H9 (cell line): ENCODE results near the gene PLD2. TPM values are rescaled to one million over a fixed set of nuclear protein-coding genes. Genes with fewer than 3 reads are reported as not detected.

Source experiments
- DNase-seq: peaks from one replicate; pipeline ENCODE4 v3.0.0-alpha.2; 2017
- H2AFZ ChIP-seq: one replicate; pipeline ENCODE4 v1.6.1; 2013; ENCODE audit warnings: mild to moderate bottlenecking, low read length, control low read depth, moderate library complexity
- H2AK5ac ChIP-seq: 2 replicates; pipeline ENCODE4 v1.6.1; 2013; ENCODE audit warnings: low read length, control low read depth, mixed read lengths; ENCODE audit not compliant: insufficient read length
- H2BK120ac ChIP-seq: one replicate; pipeline ENCODE4 v1.6.1; 2013; ENCODE audit warnings: low read depth, mild to moderate bottlenecking, low read length, control low read depth, inconsistent platforms; ENCODE audit not compliant: poor library complexity, severe bottlenecking
- H2BK12ac ChIP-seq: 2 replicates; pipeline ENCODE4 v1.6.1; 2013; ENCODE audit warnings: low read length, control low read depth, mixed read lengths, low read depth; ENCODE audit not compliant: insufficient read length
- H2BK15ac ChIP-seq: 2 replicates; pipeline ENCODE4 v1.6.1; 2013; ENCODE audit warnings: low read depth, low read length, control low read depth
- H2BK20ac ChIP-seq: one replicate; pipeline ENCODE4 v1.6.1; 2013; ENCODE audit warnings: low read depth, mild to moderate bottlenecking, low read length, control low read depth, inconsistent platforms; ENCODE audit not compliant: poor library complexity, severe bottlenecking
- H2BK5ac ChIP-seq: 2 replicates; pipeline ENCODE4 v1.6.1; 2013; ENCODE audit warnings: low read length, control low read depth, mixed read lengths; ENCODE audit not compliant: insufficient read length
- H3K14ac ChIP-seq: 2 replicates; pipeline ENCODE4 v1.6.1; 2013; ENCODE audit warnings: low read length, control low read depth; ENCODE audit not compliant: insufficient read depth
- H3K18ac ChIP-seq: 2 replicates; pipeline ENCODE4 v1.6.1; 2013; ENCODE audit warnings: low read depth, mild to moderate bottlenecking, mixed read lengths, low read length, control low read depth; ENCODE audit not compliant: insufficient read length
- H3K23ac ChIP-seq: 2 replicates; pipeline ENCODE4 v1.6.1; 2013; ENCODE audit warnings: low read length, control low read depth, mixed read lengths, low read depth; ENCODE audit not compliant: insufficient read length
- H3K23me2 ChIP-seq: 2 replicates; pipeline ENCODE4 v1.6.1; 2013; ENCODE audit warnings: low read depth, mild to moderate bottlenecking, mixed read lengths, low read length, control low read depth; ENCODE audit not compliant: insufficient read length, poor library complexity, severe bottlenecking
- H3K27ac ChIP-seq: 2 replicates; pipeline ENCODE4 v1.5.1; 2013; ENCODE audit warnings: low read length, control low read depth, mixed read lengths, low read depth; ENCODE audit not compliant: insufficient read length
- H3K27me3 ChIP-seq: 2 replicates; pipeline ENCODE4 v1.6.1; 2013; ENCODE audit warnings: low read length, control low read depth, inconsistent platforms; ENCODE audit not compliant: insufficient read depth
- H3K4ac ChIP-seq: 2 replicates; pipeline ENCODE4 v1.6.1; 2013; ENCODE audit warnings: low read depth, mild to moderate bottlenecking, control low read depth, inconsistent platforms, low read length, moderate library complexity
- H3K4me1 ChIP-seq: 2 replicates; pipeline ENCODE4 v1.6.1; 2013; ENCODE audit warnings: low read length, control low read depth, inconsistent platforms; ENCODE audit not compliant: insufficient read depth
- H3K4me2 ChIP-seq: 2 replicates; pipeline ENCODE4 v1.6.1; 2013; ENCODE audit warnings: low read length, control low read depth, mixed read lengths; ENCODE audit not compliant: insufficient read length, insufficient read depth
- H3K56ac ChIP-seq: 2 replicates; pipeline ENCODE4 v1.6.1; 2013; ENCODE audit warnings: low read depth, mild to moderate bottlenecking, mixed read lengths, low read length, control low read depth; ENCODE audit not compliant: insufficient read length
- H3K79me1 ChIP-seq: 2 replicates; pipeline ENCODE4 v1.6.1; 2013; ENCODE audit warnings: low read depth, mild to moderate bottlenecking, moderate library complexity, low read length, control low read depth, inconsistent platforms; ENCODE audit not compliant: insufficient read depth, poor library complexity, severe bottlenecking
- H3K79me2 ChIP-seq: 2 replicates; pipeline ENCODE4 v1.6.1; 2013; ENCODE audit warnings: low read length, control low read depth, inconsistent platforms; ENCODE audit not compliant: insufficient read depth
- H3K9ac ChIP-seq: 2 replicates; pipeline ENCODE4 v1.6.1; 2013; ENCODE audit warnings: low read length, control low read depth, mixed read lengths; ENCODE audit not compliant: insufficient read length; ENCODE audit errors: extremely low read depth
- H3K9me3 ChIP-seq: one replicate; pipeline ENCODE4 v1.6.1; 2013; ENCODE audit warnings: low read depth, low read length, inconsistent platforms; ENCODE audit not compliant: control insufficient read depth
- H3T11ph ChIP-seq: one replicate; pipeline ENCODE4 v1.6.1; 2013; ENCODE audit warnings: mild to moderate bottlenecking, low read length, control low read depth, inconsistent platforms
- H4K20me1 ChIP-seq: one replicate; pipeline ENCODE4 v1.6.1; 2013; ENCODE audit not compliant: control insufficient read depth, insufficient read length, insufficient read depth
- H4K5ac ChIP-seq: 2 replicates; pipeline ENCODE4 v1.6.1; 2013; ENCODE audit warnings: low read depth, mild to moderate bottlenecking, mixed read lengths, low read length, control low read depth; ENCODE audit not compliant: insufficient read length
- H4K8ac ChIP-seq: replicated peaks from 2 replicates; pipeline ENCODE4 v1.6.1; 2013; ENCODE audit warnings: low read length, control low read depth, mixed read lengths, low read depth; ENCODE audit not compliant: insufficient read length
- H4K91ac ChIP-seq: 2 replicates; pipeline ENCODE4 v1.6.1; 2013; ENCODE audit warnings: low read depth, mild to moderate bottlenecking, moderate library complexity, mixed read lengths, low read length, control low read depth; ENCODE audit not compliant: insufficient read length
- H3K27ac Mint-ChIP-seq, 3 experiments: 2 replicates in 2 of 3; 3 replicates in 1 of 3; pipeline ENCODE4 v1.8.0; 2020 to 2021; ENCODE audit warnings: mixed read lengths in 3 of 3, mild to moderate bottlenecking in 1 of 3, moderate library complexity in 1 of 3
- H3K27me3 Mint-ChIP-seq: 2 replicates; pipeline ENCODE4 v1.8.0; 2021; ENCODE audit warnings: low read depth, mild to moderate bottlenecking, moderate library complexity, mixed read lengths
- H3K36me3 Mint-ChIP-seq, 3 experiments: 2 replicates in 2 of 3; 3 replicates in 1 of 3; pipeline ENCODE4 v1.8.0; 2020 to 2021; ENCODE audit warnings: low read depth in 3 of 3, mixed read lengths in 3 of 3; ENCODE audit not compliant: insufficient read depth in 1 of 3
- H3K4me1 Mint-ChIP-seq, 2 experiments: 2 replicates each; pipeline ENCODE4 v1.8.0; 2020; ENCODE audit warnings: mixed read lengths in 2 of 2
- H3K4me3 Mint-ChIP-seq, 2 experiments: 2 replicates in 1 of 2; 3 replicates in 1 of 2; pipeline ENCODE4 v1.8.0; 2020 to 2021; ENCODE audit warnings: mild to moderate bottlenecking in 2 of 2, mixed read lengths in 2 of 2, moderate library complexity in 1 of 2
- H3K9me3 Mint-ChIP-seq, 2 experiments: 2 replicates in 1 of 2; 3 replicates in 1 of 2; pipeline ENCODE4 v1.8.0; 2020; ENCODE audit warnings: mild to moderate bottlenecking in 2 of 2, mixed read lengths in 2 of 2, moderate library complexity in 1 of 2
- CTCF ChIP-seq: fragments of 200-600 bp; sonication (generic); conservative IDR thresholded peaks from 3 replicates; pipeline ENCODE4 v1.8.0; 2021; ENCODE audit warnings: antibody characterized with exemption, mild to moderate bottlenecking
- WGBS: extraction: QIAGEN DNeasy Blood & Tissue Kit; methylation state at CpG from one replicate; pipeline ENCODE4 v1.1.7; 2013; ENCODE audit warnings: missing lambda C conversion rate, low lambda C conversion rate, mixed read lengths; ENCODE audit not compliant: insufficient read length; ENCODE audit errors: extremely low coverage; 5-methylcytosine and 5-hydroxymethylcytosine counted together
- total RNA-seq: library from RNA; stranded (reverse); gene quantifications from 2 replicates; pipeline ENCODE4 v1.2.1, GENCODE V29; 2021

The PLD2 gene
- total RNA-seq, 1 experiment from 2014 or later, result 63.3 TPM

GRCh38 chr17:4768298-4768697, 38.7 kb upstream of the PLD2 start:
- no peak overlapping the region for H4K8ac ChIP-seq
- H3T11ph ChIP-seq, result no peak overlapping the region
- no peak overlapping the region for H3K9ac ChIP-seq
- H2AK5ac ChIP-seq, result no peak overlapping the region
- H2BK20ac ChIP-seq, result no peak overlapping the region
- no peaks in the 10 kb centered on the region for H3K23me2 ChIP-seq
- H3K79me2 ChIP-seq, result no peaks in the 10 kb centered on the region
- H3K27me3 ChIP-seq, result no peaks in the 10 kb centered on the region
- H2BK15ac ChIP-seq, result no peak overlapping the region
- H3K18ac ChIP-seq, result no peak overlapping the region
- no peaks in the 10 kb centered on the region for H4K20me1 ChIP-seq
- H2BK5ac ChIP-seq, result no peak overlapping the region
- no peaks in the 10 kb centered on the region for H3K36me3 Mint-ChIP-seq
- TF ChIP-seq CTCF, result no peak
- no peak overlapping the region for H3K23ac ChIP-seq
- H3K4me1 ChIP-seq, result no peaks in the 10 kb centered on the region
- H4K91ac ChIP-seq, result no peak overlapping the region
- H4K5ac ChIP-seq, result no peak overlapping the region
- no CpG with 5 or more reads among the region's 6 CpGs for WGBS
- H3K4me1 Mint-ChIP-seq, result no peaks in the 10 kb centered on the region
- H3K9me3 Mint-ChIP-seq, result no peaks in the 10 kb centered on the region
- no peak for DNase-seq
- no peak overlapping the region for H3K4me3 Mint-ChIP-seq
- H3K27ac Mint-ChIP-seq, result peak overlapping the region in 1 of 3 experiments; percentile 1; a peak in 1 of 7 replicates
- H3K27me3 Mint-ChIP-seq, result peaks cover 17% of the 10 kb centered on the region
- H3K27ac ChIP-seq, result no peak overlapping the region
- no peak overlapping the region for H3K14ac ChIP-seq
- H2AFZ ChIP-seq, result no peak overlapping the region
- H3K4me2 ChIP-seq, result no peak overlapping the region
- no peak overlapping the region for H2BK12ac ChIP-seq
- no peaks in the 10 kb centered on the region for H3K79me1 ChIP-seq
- H3K56ac ChIP-seq, result no peak overlapping the region
- no peak overlapping the region for H2BK120ac ChIP-seq
- no peak overlapping the region for H3K4ac ChIP-seq
- H3K9me3 ChIP-seq, result no peaks in the 10 kb centered on the region
